HEK293 (cell line): ENCODE data around the gene DLG3.

ENCODE experiments used
- CTCF ChIA-PET: fragments of 350-600 bp; formaldehyde crosslinking; extraction: SDS; loops from one replicate; lab custom pipeline; 2021; ENCODE audit warnings: antibody characterized with exemption; lab: Yijun Ruan, JAX
- POLR2A ChIA-PET: fragments of 300-600 bp; formaldehyde crosslinking; extraction: SDS; loops from one replicate; lab custom pipeline; 2020; ENCODE audit warnings: antibody characterized with exemption, inconsistent platforms; lab: Yijun Ruan, JAX
- H3K27ac ChIP-seq: fragments of 200-500 bp; sonication (Bioruptor generic); 2 replicates; pipeline ENCODE4 v1.5.1; 2014; ENCODE audit warnings: low read depth, low read length, control low read depth, inconsistent platforms; ENCODE audit errors: extremely low read depth
- H3K36me3 ChIP-seq, 2 experiments: fragments of 200-500 bp in 1 of 2; sonication (Bioruptor generic) in 1 of 2; 1 replicate in 1 of 2; 2 replicates in 1 of 2; pipeline ENCODE4 v1.5.1; 2014 to 2017; ENCODE audit warnings: inconsistent platforms in 2 of 2, low read length in 2 of 2; ENCODE audit not compliant: control insufficient read depth in 2 of 2, insufficient read depth in 1 of 2
- H3K4me1 ChIP-seq: fragments of 200-500 bp; sonication (Bioruptor generic); 2 replicates; pipeline ENCODE4 v1.5.1; 2014; ENCODE audit warnings: mild to moderate bottlenecking, low read length, inconsistent platforms; ENCODE audit not compliant: control insufficient read depth, insufficient read depth
- H3K4me3 ChIP-seq: 2 replicates; pipeline ENCODE4 v1.5.1; 2011; ENCODE audit warnings: low read depth, mild to moderate bottlenecking, control low read depth, low read length, moderate library complexity
- H3K9me3 ChIP-seq: fragments of 200-500 bp; sonication (Bioruptor generic); 2 replicates; pipeline ENCODE4 v1.5.1; 2014; ENCODE audit warnings: low read depth, low read length, inconsistent platforms; ENCODE audit not compliant: control insufficient read depth, insufficient read depth
- PRDM2 ChIP-seq: fragments of 450-650 bp; formaldehyde crosslinking; IDR thresholded peaks from 2 replicates; pipeline ENCODE4 v1.5.1; 2016; ENCODE audit warnings: missing biosample characterization, missing genetic modification characterization, borderline replicate concordance
- TRIM28 ChIP-seq: IDR thresholded peaks from 2 replicates; pipeline ENCODE4 v1.6.1; 2011; ENCODE audit warnings: low read length, control low read depth, borderline replicate concordance
- ZNF112 ChIP-seq: fragments of 450-650 bp; formaldehyde crosslinking; IDR thresholded peaks from 2 replicates; pipeline ENCODE4 v1.5.0; 2017; ENCODE audit warnings: missing biosample characterization, missing genetic modification characterization
- ZNF23 ChIP-seq: fragments of 450-650 bp; formaldehyde crosslinking; IDR thresholded peaks from 2 replicates; pipeline ENCODE4 v1.5.1; 2016; ENCODE audit warnings: missing biosample characterization, missing genetic modification characterization, borderline replicate concordance
- ZNF280C ChIP-seq: fragments of 450-650 bp; formaldehyde crosslinking; IDR thresholded peaks from 2 replicates; pipeline ENCODE4 v1.5.1; 2016; ENCODE audit warnings: missing biosample characterization, missing genetic modification characterization
- ZNF37A ChIP-seq: fragments of 450-650 bp; IDR thresholded peaks from 2 replicates; pipeline ENCODE4 v1.5.1; 2018; ENCODE audit warnings: missing biosample characterization, missing genetic modification characterization
- ZNF433 ChIP-seq: fragments of 450-650 bp; formaldehyde crosslinking; IDR thresholded peaks from 2 replicates; pipeline ENCODE4 v1.5.1; 2016; ENCODE audit warnings: missing biosample characterization, missing genetic modification characterization, low read depth
- ZNF48 ChIP-seq: fragments of 450-650 bp; formaldehyde crosslinking; IDR thresholded peaks from 2 replicates; pipeline ENCODE4 v1.5.1; 2016; ENCODE audit warnings: missing biosample characterization, missing genetic modification characterization
- ZNF560 ChIP-seq: fragments of 450-650 bp; formaldehyde crosslinking; IDR thresholded peaks from 2 replicates; pipeline ENCODE4 v1.5.1; 2017; ENCODE audit warnings: missing biosample characterization, missing genetic modification characterization, borderline replicate concordance
- ZNF561 ChIP-seq: fragments of 450-650 bp; IDR thresholded peaks from 2 replicates; pipeline ENCODE4 v1.5.1; 2018; ENCODE audit warnings: missing biosample characterization, missing genetic modification characterization, borderline replicate concordance
- TF ChIP-seq, protein P1 (sequence below): fragments of 450-650 bp; formaldehyde crosslinking; IDR thresholded peaks from 2 replicates; pipeline ENCODE4 v1.5.1; 2017; ENCODE audit warnings: missing biosample characterization, missing genetic modification characterization
- TF ChIP-seq, protein P2 (sequence below): fragments of 450-650 bp; formaldehyde crosslinking; IDR thresholded peaks from 2 replicates; pipeline ENCODE4 v1.5.1; 2017; ENCODE audit warnings: missing biosample characterization, missing genetic modification characterization
- TF ChIP-seq, protein P3 (sequence below): fragments of 450-650 bp; formaldehyde crosslinking; IDR thresholded peaks from 2 replicates; pipeline ENCODE4 v1.5.1; 2016; ENCODE audit warnings: missing biosample characterization, missing genetic modification characterization
- TF ChIP-seq, protein P4 (sequence below): fragments of 450-650 bp; formaldehyde crosslinking; IDR thresholded peaks from 2 replicates; pipeline ENCODE4 v1.5.1; 2016; ENCODE audit warnings: missing biosample characterization, missing genetic modification characterization

DLG3 gene

DNA sequence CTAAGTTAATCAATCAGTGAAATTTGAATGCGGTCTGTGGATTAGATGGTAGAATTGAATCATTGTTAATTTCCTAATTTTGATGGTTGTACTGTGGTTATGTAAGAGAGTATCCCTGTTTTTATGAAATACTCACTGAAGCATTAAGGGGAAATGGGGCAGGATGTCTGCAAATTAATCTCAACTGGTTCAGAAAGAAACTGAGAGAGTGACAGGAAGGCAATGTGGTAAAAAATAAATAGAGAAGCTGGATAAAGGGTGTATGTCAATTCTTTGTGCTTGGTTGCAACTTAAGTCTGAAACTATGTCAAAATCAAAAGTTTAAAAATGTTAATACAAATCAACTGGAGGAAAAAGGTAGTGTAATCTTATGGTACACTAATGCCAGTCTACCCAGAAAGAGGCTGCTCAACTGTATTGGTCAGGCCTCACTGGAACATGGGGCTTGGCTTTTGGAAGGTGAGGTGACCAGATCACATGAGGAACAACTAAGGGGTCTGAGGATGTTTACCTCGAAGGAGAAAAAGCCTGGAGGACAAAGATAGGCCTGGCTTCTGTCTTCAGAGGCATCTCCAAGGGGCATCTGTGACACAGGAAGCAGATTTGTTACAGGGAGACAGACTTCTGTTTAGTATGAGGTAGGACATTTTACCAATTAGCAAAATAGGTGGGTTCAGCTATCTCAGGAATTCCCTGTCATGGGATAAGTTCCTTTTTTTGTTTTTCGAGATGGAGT is 83.1 kb downstream of the DLG3 start (continued):
- TF ChIP-seq ZNF561 (tag by site-specific recombination) (no peak), ZNF48 (no peak), ZNF433 (tag by site-specific recombination) (no peak), PRDM2 (tag by site-specific recombination) (no peak), TRIM28 (no peak), ZNF112 (tag by site-specific recombination) (no peak)
- TF ChIP-seq, protein P1, sequence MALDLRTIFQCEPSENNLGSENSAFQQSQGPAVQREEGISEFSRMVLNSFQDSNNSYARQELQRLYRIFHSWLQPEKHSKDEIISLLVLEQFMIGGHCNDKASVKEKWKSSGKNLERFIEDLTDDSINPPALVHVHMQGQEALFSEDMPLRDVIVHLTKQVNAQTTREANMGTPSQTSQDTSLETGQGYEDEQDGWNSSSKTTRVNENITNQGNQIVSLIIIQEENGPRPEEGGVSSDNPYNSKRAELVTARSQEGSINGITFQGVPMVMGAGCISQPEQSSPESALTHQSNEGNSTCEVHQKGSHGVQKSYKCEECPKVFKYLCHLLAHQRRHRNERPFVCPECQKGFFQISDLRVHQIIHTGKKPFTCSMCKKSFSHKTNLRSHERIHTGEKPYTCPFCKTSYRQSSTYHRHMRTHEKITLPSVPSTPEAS (tag by site-specific recombination), result no peak
- TF ChIP-seq, protein P2, sequence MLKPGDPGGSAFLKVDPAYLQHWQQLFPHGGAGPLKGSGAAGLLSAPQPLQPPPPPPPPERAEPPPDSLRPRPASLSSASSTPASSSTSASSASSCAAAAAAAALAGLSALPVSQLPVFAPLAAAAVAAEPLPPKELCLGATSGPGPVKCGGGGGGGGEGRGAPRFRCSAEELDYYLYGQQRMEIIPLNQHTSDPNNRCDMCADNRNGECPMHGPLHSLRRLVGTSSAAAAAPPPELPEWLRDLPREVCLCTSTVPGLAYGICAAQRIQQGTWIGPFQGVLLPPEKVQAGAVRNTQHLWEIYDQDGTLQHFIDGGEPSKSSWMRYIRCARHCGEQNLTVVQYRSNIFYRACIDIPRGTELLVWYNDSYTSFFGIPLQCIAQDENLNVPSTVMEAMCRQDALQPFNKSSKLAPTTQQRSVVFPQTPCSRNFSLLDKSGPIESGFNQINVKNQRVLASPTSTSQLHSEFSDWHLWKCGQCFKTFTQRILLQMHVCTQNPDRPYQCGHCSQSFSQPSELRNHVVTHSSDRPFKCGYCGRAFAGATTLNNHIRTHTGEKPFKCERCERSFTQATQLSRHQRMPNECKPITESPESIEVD (tag by site-specific recombination), result no peak

GRCh38 chrX:70535198-70535597 is 90.6 kb downstream of the DLG3 start:
- no peak overlapping the region for H3K4me3 ChIP-seq
- TF ChIP-seq, protein P3, sequence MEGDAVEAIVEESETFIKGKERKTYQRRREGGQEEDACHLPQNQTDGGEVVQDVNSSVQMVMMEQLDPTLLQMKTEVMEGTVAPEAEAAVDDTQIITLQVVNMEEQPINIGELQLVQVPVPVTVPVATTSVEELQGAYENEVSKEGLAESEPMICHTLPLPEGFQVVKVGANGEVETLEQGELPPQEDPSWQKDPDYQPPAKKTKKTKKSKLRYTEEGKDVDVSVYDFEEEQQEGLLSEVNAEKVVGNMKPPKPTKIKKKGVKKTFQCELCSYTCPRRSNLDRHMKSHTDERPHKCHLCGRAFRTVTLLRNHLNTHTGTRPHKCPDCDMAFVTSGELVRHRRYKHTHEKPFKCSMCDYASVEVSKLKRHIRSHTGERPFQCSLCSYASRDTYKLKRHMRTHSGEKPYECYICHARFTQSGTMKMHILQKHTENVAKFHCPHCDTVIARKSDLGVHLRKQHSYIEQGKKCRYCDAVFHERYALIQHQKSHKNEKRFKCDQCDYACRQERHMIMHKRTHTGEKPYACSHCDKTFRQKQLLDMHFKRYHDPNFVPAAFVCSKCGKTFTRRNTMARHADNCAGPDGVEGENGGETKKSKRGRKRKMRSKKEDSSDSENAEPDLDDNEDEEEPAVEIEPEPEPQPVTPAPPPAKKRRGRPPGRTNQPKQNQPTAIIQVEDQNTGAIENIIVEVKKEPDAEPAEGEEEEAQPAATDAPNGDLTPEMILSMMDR, result no peak
- no peak for TF ChIP-seq ZNF37A (tag by site-specific recombination)
- no peak for TF ChIP-seq ZNF280C (tag by site-specific recombination)
- TF ChIP-seq ZNF433 (tag by site-specific recombination), result no peak
- TF ChIP-seq, protein P4, sequence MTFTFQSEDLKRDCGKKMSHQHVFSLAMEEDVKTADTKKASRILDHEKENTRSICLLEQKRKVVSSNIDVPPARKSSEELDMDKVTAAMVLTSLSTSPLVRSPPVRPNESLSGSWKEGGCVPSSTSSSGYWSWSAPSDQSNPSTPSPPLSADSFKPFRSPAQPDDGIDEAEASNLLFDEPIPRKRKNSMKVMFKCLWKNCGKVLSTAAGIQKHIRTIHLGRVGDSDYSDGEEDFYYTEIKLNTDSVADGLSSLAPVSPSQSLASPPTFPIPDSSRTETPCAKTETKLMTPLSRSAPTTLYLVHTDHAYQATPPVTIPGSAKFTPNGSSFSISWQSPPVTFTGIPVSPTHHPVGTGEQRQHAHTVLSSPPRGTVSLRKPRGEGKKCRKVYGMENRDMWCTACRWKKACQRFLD (tag by site-specific recombination), result no peak
- no peak for TF ChIP-seq ZNF560
- TF ChIP-seq ZNF23, result no peak
- TF ChIP-seq, all 188 proteins: peak for 0
- ChIA-PET POLR2A (no interaction called here), CTCF (interaction anchor here (0.6 to 0.7 kb wide), 2 partner anchors 290 to 664 kb away, joined by 3 to 5 read pairs; no protein-coding TSS in a partner anchor)
- H3K27ac ChIP-seq, result no peak overlapping the region
- no peaks in the 10 kb centered on the region; the same call in none of the 2 replicates for H3K9me3 ChIP-seq
- H3K36me3 ChIP-seq, result no peaks in the 10 kb centered on the region
- no peaks in the 10 kb centered on the region for H3K4me1 ChIP-seq
